ENCODE results near the gene NRXN2.

The NRXN2 gene

GRCh38 chr11:64608046-64608445 lies 115.0 kb downstream of the NRXN2 start:
- no peaks in the 10 kb centered on the region for H3K27me3 ChIP-seq (ENCODE audit: low read depth)
- no peaks in the 10 kb centered on the region for H3K36me3 ChIP-seq (replicated peaks)
- no peak overlapping the region for H3K4me3 ChIP-seq
- H3K4me1 ChIP-seq = no peaks in the 10 kb centered on the region
- DNase-seq (ENCODE audit: low spot score in 2 of 2) = no peak
- H3K9me3 ChIP-seq = no peaks in the 10 kb centered on the region
- in situ Hi-C loops (cut with MboI; ENCODE audit: low sequenced_read_pairs) = no loop called here

- Histone ChIP-seq H3K9me3 (no peaks in the 10 kb centered on the region), H3K4me1 (no peaks in the 10 kb centered on the region), H3K27me3 (ENCODE audit: low read depth) (no peaks in the 10 kb centered on the region), H3K36me3 (replicated peaks) (no peaks in the 10 kb centered on the region), H3K4me3 (no peak overlapping the region)
- no peak for DNase-seq (ENCODE audit: low spot score in 2 of 2)
- in situ Hi-C loops (cut with MboI; ENCODE audit: low sequenced_read_pairs) = no loop called here
Observed at GRCh38 chr11:64607381-64607985, 115.5 kb downstream of the NRXN2 start.

GRCh38 chr11:64606796-64607380 lies 116.1 kb downstream of the NRXN2 start:
- no peaks in the 10 kb centered on the region for H3K27me3 ChIP-seq (ENCODE audit: low read depth)
- in situ Hi-C loops (cut with MboI; ENCODE audit: low sequenced_read_pairs) = no loop called here
- no peaks in the 10 kb centered on the region for H3K36me3 ChIP-seq (replicated peaks)
- no peaks in the 10 kb centered on the region for H3K4me1 ChIP-seq
- DNase-seq (ENCODE audit: low spot score in 2 of 2) = no peak
- H3K9me3 ChIP-seq = no peaks in the 10 kb centered on the region
- no peak overlapping the region for H3K4me3 ChIP-seq

- Histone ChIP-seq H3K9me3 (no peaks in the 10 kb centered on the region), H3K4me1 (no peaks in the 10 kb centered on the region), H3K36me3 (replicated peaks) (no peaks in the 10 kb centered on the region), H3K27me3 (ENCODE audit: low read depth) (no peaks in the 10 kb centered on the region), H3K4me3 (no peak overlapping the region)
- DNase-seq (ENCODE audit: low spot score in 2 of 2) = no peak
- in situ Hi-C loops (cut with MboI; ENCODE audit: low sequenced_read_pairs) = no loop called here
Observed at GRCh38 chr11:64605656-64606585, 117.1 kb downstream of the NRXN2 start.

GRCh38 chr11:64605244-64605560 lies 117.8 kb downstream of the NRXN2 start:
- no peaks in the 10 kb centered on the region for H3K4me1 ChIP-seq
- H3K4me3 ChIP-seq = no peak overlapping the region
- DNase-seq (ENCODE audit: low spot score in 2 of 2) = no peak
- no peaks in the 10 kb centered on the region for H3K27me3 ChIP-seq (ENCODE audit: low read depth)
- H3K36me3 ChIP-seq (replicated peaks) = no peaks in the 10 kb centered on the region
- H3K9me3 ChIP-seq = no peaks in the 10 kb centered on the region
- in situ Hi-C loops (cut with MboI; ENCODE audit: low sequenced_read_pairs) = no loop called here

GRCh38 chr11:64604458-64605243 lies 118.3 kb downstream of the NRXN2 start:
- H3K9me3 ChIP-seq = no peaks in the 10 kb centered on the region
- no peak overlapping the region for H3K4me3 ChIP-seq
- H3K27me3 ChIP-seq (ENCODE audit: low read depth) = no peaks in the 10 kb centered on the region
- no peaks in the 10 kb centered on the region for H3K36me3 ChIP-seq (replicated peaks)
- in situ Hi-C loops (cut with MboI; ENCODE audit: low sequenced_read_pairs) = no loop called here
- no peak for DNase-seq (ENCODE audit: low spot score in 2 of 2)
- H3K4me1 ChIP-seq = no peaks in the 10 kb centered on the region

- Histone ChIP-seq H3K9me3 (no peaks in the 10 kb centered on the region), H3K36me3 (replicated peaks) (no peaks in the 10 kb centered on the region), H3K4me1 (no peaks in the 10 kb centered on the region), H3K27me3 (ENCODE audit: low read depth) (no peaks in the 10 kb centered on the region), H3K4me3 (no peak overlapping the region)
- DNase-seq (ENCODE audit: low spot score in 2 of 2) = no peak
- in situ Hi-C loops (cut with MboI; ENCODE audit: low sequenced_read_pairs) = no loop called here
Observed at GRCh38 chr11:64603411-64604110, 119.4 kb downstream of the NRXN2 start.

- Histone ChIP-seq H3K27me3 (ENCODE audit: low read depth) (no peaks in the 10 kb centered on the region), H3K36me3 (replicated peaks) (no peaks in the 10 kb centered on the region), H3K4me3 (no peak overlapping the region), H3K9me3 (no peaks in the 10 kb centered on the region), H3K4me1 (no peaks in the 10 kb centered on the region)
- in situ Hi-C loops (cut with MboI; ENCODE audit: low sequenced_read_pairs) = no loop called here
- no peak for DNase-seq (ENCODE audit: low spot score in 2 of 2)
Observed at GRCh38 chr11:64602466-64603070, 120.4 kb downstream of the NRXN2 start.

GRCh38 chr11:64601605-64602465 lies 121.2 kb downstream of the NRXN2 start:
- H3K4me3 ChIP-seq = no peak overlapping the region
- in situ Hi-C loops (cut with MboI; ENCODE audit: low sequenced_read_pairs) = no loop called here
- no peaks in the 10 kb centered on the region for H3K36me3 ChIP-seq (replicated peaks)
- no peak for DNase-seq (ENCODE audit: low spot score in 2 of 2)
- no peaks in the 10 kb centered on the region for H3K4me1 ChIP-seq
- H3K27me3 ChIP-seq (ENCODE audit: low read depth) = no peaks in the 10 kb centered on the region
- no peaks in the 10 kb centered on the region for H3K9me3 ChIP-seq

GRCh38 chr11:64600281-64600992 lies 122.6 kb downstream of the NRXN2 start:
- H3K27me3 ChIP-seq (ENCODE audit: low read depth) = no peaks in the 10 kb centered on the region
- in situ Hi-C loops (cut with MboI; ENCODE audit: low sequenced_read_pairs) = no loop called here

GRCh38 chr11:64599698-64600211 lies 123.2 kb downstream of the NRXN2 start:
- no peaks in the 10 kb centered on the region for H3K27me3 ChIP-seq (ENCODE audit: low read depth)
- no peaks in the 10 kb centered on the region for H3K36me3 ChIP-seq (replicated peaks)
- no peaks in the 10 kb centered on the region for H3K4me1 ChIP-seq
- DNase-seq (ENCODE audit: low spot score in 2 of 2) = no peak
- no peak overlapping the region for H3K4me3 ChIP-seq
- in situ Hi-C loops (cut with MboI; ENCODE audit: low sequenced_read_pairs) = no loop called here
- no peaks in the 10 kb centered on the region for H3K9me3 ChIP-seq

More at GRCh38 chr11:64600281-64600992, 122.6 kb downstream of the NRXN2 start:
- Histone ChIP-seq H3K9me3 (no peaks in the 10 kb centered on the region), H3K4me3 (no peak overlapping the region), H3K4me1 (no peaks in the 10 kb centered on the region), H3K36me3 (replicated peaks) (no peaks in the 10 kb centered on the region)
- DNase-seq (ENCODE audit: low spot score in 2 of 2) = no peak

Data from HAP-1 (cell line).